ENCODE results near the gene CDKAL1.

DNA sequence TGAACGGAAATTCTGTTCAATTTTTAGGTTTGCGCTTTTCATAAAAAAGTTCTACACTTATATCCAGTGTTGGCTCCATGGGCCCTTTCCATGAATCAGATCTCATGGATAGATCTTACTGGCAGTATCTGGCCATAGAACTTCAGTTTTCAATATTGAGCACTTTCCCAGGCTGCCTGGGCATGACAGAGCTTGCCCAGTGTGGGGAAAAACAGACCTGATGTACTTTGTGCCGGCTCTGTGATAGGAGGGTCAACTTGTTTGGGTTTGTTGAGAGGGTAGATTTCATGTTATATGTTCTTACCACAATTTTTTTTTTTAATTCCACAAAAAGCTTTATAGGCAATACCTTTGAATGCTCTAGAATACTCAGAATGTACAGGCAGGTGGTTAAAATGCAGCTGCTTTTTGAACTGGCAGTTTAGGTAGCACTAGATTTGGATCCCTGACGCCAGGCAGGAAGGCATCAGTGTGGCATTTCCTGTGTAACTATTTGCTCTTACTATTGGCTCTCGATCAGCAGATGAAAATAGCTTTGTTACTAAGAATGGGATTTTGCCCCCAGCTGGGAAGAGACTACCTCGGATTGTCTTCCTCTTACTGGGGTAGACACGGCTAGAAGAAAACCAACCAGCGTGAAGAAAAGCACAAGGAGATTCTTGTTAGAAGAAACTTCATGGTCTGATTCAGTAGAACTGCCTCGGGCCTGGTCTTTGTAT lies 654.4 kb downstream of the CDKAL1 start:
- TF ChIP-seq ESRRB (CRISPR knock-in tag; IDR thresholded peaks at IDR 0.05; ENCODE audit: borderline replicate concordance): no peak
- no peak for TF ChIP-seq EGR1 (conservative IDR thresholded peaks at IDR 0.05)
- TF ChIP-seq MCM7 (IDR thresholded peaks at IDR 0.05): no peak
- no peak for TF ChIP-seq POLR2AphosphoS5 (IDR thresholded peaks at IDR 0.05; ENCODE audit: control insufficient read depth, insufficient read depth, low read depth, low read length)
- no peak for TF ChIP-seq HDAC2 (IDR thresholded peaks at IDR 0.05)
- TF ChIP-seq ZFP30 (CRISPR knock-in tag; IDR thresholded peaks at IDR 0.05; ENCODE audit: borderline replicate concordance): no peak
- no peak for TF ChIP-seq SMARCB1 (IDR thresholded peaks at IDR 0.05; ENCODE audit: insufficient read length, low read depth)

Measured in K562 (cell line).